K562 treated with DMSO at 1 percent for 4 hours (cell line): Measurements from ENCODE around the gene SNRPF. TPM values are rescaled to one million over a fixed set of nuclear protein-coding genes. Genes with fewer than 3 reads are reported as not detected.

Source experiments
- total RNA-seq: library from RNA; unstranded; fragments of 300-600 nt; gene quantifications from 2 replicates; pipeline ENCODE4 v1.2.3, GENCODE V29; 2022; ENCODE audit not compliant: insufficient read depth

Gene SNRPF
- 19.4 and 19.8 TPM in 2 replicates for total RNA-seq

GRCh38 chr12:95858451-95859343, at the start of gene SNRPF:
SNRPF (plus strand) TSS chr12:95858952; CDS start chr12:95859074, 122 bp downstream.

Other genes starting within 250 kb of the SNRPF start
- gene NTN4, start 68.2 kb upstream of the SNRPF start, total RNA-seq, result not detected in 2 replicates
- gene CCDC38, start 83.7 kb downstream of the SNRPF start, total RNA-seq, result not detected in 2 replicates
- not detected in 2 replicates for gene AMDHD1, start 84.4 kb downstream of the SNRPF start, total RNA-seq
- 0.24 TPM in 1 of 2 replicates, not detected in the other for gene HAL, start 137.4 kb downstream of the SNRPF start, total RNA-seq
- 38.7 and 42.2 TPM in 2 replicates for gene LTA4H, start 176.6 kb downstream of the SNRPF start, total RNA-seq